HCEC 1CT (cell line): ENCODE results near the gene RACGAP1.
A peak's percentile ranks its signal among the peaks of the same experiment; 100 is the strongest.

Experiments used
- DNase-seq: peaks from one replicate; pipeline ENCODE4 v3.0.0-alpha.2; 2017

The RACGAP1 gene

GRCh38 chr12:50025187-50026059, at the start of gene RACGAP1:
TSS of gene RACGAP1 (minus strand) at chr12:50025494. CDS start at chr12:50016715, 8,779 bp downstream.
- DNase-seq, result peak; percentile 97

GRCh38 chr12:50073712-50074111, 48.4 kb upstream of the RACGAP1 start:
- no peak for DNase-seq

- no peak for DNase-seq
Measured at GRCh38 chr12:50073206-50073605, 47.9 kb upstream of the RACGAP1 start.

- no peak for DNase-seq
Measured at GRCh38 chr12:50072198-50072907, 47.1 kb upstream of the RACGAP1 start.

- peak; percentile 70 for DNase-seq
Measured at GRCh38 chr12:50070314-50071060, 45.2 kb upstream of the RACGAP1 start.

GRCh38 chr12:50069539-50069938, 44.2 kb upstream of the RACGAP1 start:
- no peak for DNase-seq

GRCh38 chr12:50069069-50069468, 43.8 kb upstream of the RACGAP1 start:
- DNase-seq, result no peak

- peak; percentile 95 for DNase-seq
Measured at GRCh38 chr12:50066402-50066801, 41.1 kb upstream of the RACGAP1 start.

- DNase-seq, result peak; percentile 58
Measured at GRCh38 chr12:50065726-50066310, 40.5 kb upstream of the RACGAP1 start.

GRCh38 chr12:50062728-50063460, 37.6 kb upstream of the RACGAP1 start:
- no peak for DNase-seq

GRCh38 chr12:50061946-50062686, 36.8 kb upstream of the RACGAP1 start:
- no peak for DNase-seq

GRCh38 chr12:50061171-50061570, 35.9 kb upstream of the RACGAP1 start:
- DNase-seq, result no peak

- no peak for DNase-seq
Measured at GRCh38 chr12:50060120-50060468, 34.8 kb upstream of the RACGAP1 start.

GRCh38 chr12:50059440-50060119, 34.3 kb upstream of the RACGAP1 start:
- peak; percentile 21 for DNase-seq

- DNase-seq, result no peak
Measured at GRCh38 chr12:50058743-50059312, 33.5 kb upstream of the RACGAP1 start.

- no peak for DNase-seq
Measured at GRCh38 chr12:50057896-50058670, 32.8 kb upstream of the RACGAP1 start.

- peak; percentile 55 for DNase-seq
Measured at GRCh38 chr12:50057000-50057841, 31.9 kb upstream of the RACGAP1 start, which contains the start of gene ASIC1. TSS of gene ASIC1 (plus strand) at chr12:50057596. CDS start at chr12:50058767, 1,171 bp downstream.

GRCh38 chr12:50056639-50056976, 31.3 kb upstream of the RACGAP1 start:
- DNase-seq, result no peak
